Measurements from ENCODE around the gene REPIN1.

REPIN1 gene

DNA sequence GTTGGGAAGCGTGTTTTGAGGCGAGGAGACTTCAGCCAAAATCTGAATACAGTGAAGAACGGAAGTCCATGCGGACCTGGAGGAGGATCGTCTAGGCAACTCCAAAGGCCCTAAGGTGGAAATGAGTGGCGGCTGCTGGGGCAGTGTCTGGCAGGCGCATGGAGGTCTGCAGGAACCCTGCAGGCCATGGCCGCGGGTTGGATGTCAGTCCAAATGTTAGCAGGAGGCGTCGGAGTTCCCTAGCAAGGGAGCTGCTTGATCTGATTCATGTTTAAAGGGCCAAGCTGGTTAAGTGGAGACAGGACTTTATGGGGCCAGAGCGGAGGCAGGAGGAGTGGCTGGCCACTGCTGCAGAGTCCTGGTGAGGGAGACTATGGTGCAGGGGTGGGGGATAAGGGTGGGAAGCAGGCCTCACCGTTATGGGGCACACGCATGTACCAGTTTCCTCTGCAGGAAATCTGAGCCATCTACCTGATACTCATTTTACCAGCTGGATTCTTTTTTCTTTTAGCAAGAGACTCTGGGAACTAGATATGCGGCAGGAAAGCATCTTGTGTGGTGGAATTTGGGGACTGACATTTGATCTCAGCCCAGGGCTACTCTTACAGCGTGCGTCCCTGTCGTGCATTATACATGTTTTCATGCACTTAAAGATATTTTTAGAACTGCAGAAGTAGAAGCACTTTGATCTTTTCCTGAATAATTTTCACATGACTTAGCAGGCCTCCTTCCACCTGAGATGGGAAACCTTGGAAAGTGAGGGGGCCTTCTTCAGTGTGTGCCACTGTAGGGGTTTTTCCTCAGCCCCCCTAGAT lies 6.6 kb upstream of the REPIN1 start:
- DNase-seq: no peak

DNA sequence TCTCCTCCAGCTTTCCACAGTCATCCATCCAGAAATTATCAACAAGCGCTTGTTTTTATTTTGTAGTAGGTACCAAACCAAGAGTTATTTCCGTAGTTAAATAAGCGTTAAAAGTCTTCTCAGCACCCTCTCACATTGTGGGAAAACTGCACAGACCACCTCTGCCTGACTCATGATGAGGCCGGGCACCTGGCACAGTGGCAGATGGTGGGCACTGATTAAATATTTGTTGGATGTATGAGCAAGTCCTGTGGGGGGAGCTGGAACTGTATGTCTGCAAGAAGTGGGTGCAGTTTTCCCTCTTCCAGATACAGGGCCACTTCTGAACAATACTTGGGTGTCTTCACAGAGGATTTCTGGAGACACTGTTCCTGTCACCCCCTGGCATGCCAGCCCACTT lies 5.3 kb upstream of the REPIN1 start:
- DNase-seq: no peak

DNA sequence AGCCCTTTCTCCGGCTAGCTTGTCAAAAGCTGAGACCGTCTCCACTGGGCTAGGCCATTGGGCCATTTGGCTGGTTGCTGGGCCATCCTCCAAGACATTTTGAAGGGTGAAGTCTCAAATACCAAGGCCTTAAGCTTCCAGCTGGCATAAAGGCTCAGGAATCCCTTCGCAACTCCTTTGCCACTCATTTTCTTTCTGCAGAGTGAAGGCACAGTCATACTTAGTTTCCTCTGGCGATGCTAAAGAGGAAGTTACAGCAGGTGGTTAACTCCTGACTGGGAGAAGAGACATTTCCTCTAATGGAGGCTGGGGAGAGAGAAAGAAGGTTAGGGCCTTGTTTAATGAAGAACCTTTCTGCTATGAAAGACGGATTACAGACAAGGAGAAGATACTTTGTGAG lies 4.8 kb upstream of the REPIN1 start:
- no peak for DNase-seq

DNA sequence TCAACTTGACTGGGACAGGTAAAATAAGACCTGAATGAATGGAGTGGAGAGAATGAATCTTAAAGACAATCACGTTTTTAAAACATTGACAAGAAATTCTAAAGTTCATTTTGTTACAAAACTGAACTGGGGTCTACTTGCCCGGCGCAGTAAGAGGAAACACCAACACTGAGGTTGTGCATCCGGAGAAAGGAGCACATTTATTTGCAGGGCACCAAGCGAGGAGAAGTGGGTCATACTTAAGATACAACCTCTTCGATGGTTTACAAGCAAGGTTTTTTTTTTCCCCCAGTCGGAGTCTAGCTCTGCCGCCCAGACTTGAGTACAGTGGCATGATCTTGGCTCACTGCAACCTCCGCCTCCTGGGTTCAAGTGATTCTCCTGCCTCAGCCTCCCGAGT lies 3.4 kb upstream of the REPIN1 start:
- DNase-seq: no peak

DNA sequence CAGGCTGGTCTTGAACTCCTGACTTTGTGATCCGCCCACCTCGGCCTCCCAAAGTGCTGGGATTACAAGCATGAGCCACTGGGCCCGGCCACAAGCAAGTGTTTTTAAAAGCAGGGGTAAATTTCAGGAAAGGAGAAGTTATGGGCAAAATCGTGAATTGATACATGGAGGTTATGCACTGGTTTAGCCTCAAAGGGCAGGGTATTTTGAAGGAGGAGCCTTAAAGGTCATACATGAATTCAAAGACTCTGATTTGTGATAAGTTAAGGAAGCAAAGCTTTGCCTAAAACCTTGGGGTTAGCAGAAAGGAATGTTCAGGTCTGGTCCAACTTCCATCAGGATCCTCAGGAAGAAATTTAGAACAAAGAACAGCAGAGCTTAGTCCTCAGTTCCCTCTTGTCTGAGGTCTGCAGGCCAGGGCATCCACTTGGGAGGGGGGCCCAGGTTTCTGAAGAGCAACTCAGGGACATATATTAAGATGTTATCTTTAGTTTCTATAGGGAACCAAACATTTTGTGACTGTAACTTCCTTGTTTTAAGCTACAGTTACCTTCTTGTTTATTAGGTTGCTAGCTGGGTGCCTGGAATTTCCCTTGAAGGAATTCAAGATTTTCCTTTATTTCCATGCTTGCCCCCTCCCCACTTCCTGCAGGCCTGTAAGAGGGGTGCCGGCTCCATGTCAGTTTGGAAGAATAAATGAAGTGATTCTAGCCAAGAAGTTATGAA lies 2.8 kb upstream of the REPIN1 start:
- no peak for DNase-seq

DNA sequence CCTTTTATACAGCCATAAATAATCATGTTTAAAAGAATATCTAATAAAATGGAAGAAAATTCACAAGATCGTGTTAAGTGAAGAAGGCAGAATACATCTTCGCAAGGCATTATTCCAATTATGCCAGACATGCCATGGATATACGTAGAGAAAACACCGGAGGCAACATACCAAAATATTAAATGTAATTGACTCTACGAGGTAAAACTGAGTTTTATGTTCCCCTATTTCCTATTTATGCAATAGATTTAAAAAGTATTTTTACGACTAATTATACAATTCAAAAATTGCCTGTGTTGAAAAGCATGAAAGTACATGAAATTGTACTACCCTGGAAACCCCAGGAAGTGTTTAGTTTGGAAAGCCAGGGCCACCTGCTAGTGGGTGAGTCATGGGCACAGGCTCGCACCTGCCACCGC lies 936 bp upstream of the REPIN1 start:
- no peak for DNase-seq

DNA sequence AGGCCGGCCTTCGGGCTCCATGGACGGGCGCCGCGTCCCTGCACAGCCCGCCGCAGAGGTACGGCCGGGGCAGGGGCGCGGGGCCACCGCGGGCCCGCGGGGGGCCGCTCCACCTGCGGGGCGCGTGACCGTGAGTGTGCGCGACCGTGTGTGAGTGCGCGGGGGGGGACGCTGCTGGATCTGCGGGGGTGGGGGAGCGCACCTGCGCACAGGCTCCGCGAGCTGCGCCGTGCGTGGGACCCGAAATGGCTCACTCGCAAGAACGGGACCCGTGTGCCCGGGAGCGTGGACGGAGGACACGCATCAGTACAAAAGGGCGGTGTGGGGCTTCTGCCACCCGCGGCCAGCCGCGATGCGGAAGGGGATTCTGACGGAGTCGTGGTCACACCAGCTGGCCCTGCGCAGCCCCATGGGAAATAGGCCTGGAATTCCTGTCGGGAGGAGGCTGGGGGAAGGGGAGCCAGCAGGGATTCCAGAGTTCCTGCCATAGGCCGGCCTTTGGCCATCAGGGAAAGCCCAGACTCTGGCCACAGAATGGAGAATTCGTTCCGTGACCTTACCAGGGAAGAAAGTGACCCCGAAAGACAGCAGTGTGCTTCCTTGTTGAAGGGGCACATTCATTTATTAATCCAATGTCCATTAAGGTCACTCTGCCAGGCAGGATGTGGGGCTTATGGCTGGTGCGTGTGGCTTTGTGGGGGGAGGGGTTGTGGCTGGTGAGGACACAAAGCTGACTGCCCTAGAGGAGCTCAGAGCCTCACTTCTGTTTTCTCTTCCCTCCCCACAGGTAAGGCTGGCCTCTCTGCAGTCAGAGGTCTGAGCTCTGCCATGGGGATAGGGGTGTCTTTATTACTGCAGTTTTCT lies 494 bp downstream of the REPIN1 start:
- peak; percentile 65 for DNase-seq

DNA sequence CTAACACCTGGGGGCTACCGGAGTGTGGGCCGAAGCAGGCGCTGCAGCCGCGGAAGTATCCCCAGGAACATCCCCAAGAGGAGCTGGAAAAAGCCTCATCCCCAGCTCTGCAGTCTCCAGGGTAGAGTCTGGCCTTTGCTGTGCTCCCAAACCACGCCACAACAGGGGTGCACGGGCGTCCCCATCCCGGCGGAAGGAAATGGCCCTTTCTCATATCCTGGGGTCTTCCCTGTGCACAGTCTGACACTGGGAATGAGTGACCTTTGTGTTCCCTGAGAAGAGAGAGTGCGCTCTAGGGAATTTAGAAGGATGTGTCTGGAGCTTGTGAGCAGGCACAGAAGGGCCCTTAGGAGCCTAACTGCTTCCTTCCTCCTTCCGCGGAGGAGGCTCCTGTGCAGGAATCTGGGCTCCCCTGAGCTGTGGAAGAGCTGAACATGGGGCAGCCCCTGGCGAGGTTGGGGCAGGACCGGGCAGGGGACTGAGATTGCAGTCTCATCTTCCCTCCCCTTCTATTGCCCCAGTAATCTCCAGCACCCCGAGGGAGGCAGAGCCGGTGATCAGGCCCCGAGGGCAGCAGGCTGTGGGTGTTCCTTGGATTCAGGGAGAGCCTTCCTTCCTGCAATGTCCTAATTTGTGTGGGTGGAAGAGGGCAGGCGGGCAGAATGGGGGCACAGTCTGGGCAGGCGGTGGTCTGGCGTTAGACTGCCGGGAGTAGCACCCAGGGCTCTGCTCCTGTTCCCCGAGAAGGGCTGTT lies 1.3 kb downstream of the REPIN1 start:
- DNase-seq: no peak

DNA sequence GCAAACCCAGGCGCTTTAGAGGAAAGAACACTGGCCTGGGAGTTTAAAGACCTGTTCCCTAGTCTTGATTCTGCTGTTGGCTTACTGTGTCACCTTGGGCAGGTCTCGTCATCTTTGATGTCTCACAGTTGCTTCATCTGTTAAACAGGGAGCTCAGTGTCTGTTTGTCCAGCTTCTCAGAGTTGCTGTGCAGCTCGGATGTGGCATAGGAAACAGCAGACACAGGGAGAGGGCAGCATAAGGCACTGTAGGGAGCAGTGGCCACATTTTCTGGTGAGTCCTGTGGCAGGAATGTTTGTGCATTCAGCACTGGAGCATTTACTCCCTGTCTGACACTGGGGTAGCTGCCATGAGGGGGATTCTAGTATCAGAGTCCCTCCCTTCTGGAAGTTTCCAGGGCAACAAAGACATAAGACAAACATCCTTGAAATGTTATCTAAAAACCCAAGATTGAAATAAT lies 2.0 kb downstream of the REPIN1 start:
- no peak for DNase-seq

DNA sequence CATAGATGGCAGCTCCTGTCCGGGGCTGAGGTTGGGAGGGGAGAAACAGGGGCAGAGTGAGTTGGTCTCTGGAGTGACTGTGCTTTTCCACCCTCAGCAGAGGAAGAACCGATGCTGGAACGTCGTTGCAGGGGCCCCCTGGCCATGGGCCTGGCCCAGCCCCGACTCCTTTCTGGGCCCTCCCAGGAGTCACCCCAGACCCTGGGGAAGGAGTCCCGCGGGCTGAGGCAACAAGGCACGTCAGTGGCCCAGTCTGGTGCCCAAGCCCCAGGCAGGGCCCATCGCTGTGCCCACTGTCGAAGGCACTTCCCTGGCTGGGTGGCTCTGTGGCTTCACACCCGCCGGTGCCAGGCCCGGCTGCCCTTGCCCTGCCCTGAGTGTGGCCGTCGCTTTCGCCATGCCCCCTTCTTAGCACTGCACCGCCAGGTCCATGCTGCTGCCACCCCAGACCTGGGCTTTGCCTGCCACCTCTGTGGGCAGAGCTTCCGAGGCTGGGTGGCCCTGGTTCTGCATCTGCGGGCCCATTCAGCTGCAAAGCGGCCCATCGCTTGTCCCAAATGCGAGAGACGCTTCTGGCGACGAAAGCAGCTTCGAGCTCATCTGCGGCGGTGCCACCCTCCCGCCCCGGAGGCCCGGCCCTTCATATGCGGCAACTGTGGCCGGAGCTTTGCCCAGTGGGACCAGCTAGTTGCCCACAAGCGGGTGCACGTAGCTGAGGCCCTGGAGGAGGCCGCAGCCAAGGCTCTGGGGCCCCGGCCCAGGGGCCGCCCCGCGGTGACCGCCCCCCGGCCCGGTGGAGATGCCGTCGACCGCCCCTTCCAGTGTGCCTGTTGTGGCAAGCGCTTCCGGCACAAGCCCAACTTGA lies 2.7 kb downstream of the REPIN1 start:
- DNase-seq: no peak

DNA sequence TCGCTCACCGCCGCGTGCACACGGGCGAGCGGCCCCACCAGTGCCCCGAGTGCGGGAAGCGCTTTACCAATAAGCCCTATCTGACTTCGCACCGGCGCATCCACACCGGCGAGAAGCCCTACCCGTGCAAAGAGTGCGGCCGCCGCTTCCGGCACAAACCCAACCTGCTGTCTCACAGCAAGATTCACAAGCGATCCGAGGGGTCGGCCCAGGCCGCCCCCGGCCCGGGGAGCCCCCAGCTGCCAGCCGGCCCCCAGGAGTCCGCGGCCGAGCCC lies 3.3 kb downstream of the REPIN1 start:
- DNase-seq: no peak

DNA sequence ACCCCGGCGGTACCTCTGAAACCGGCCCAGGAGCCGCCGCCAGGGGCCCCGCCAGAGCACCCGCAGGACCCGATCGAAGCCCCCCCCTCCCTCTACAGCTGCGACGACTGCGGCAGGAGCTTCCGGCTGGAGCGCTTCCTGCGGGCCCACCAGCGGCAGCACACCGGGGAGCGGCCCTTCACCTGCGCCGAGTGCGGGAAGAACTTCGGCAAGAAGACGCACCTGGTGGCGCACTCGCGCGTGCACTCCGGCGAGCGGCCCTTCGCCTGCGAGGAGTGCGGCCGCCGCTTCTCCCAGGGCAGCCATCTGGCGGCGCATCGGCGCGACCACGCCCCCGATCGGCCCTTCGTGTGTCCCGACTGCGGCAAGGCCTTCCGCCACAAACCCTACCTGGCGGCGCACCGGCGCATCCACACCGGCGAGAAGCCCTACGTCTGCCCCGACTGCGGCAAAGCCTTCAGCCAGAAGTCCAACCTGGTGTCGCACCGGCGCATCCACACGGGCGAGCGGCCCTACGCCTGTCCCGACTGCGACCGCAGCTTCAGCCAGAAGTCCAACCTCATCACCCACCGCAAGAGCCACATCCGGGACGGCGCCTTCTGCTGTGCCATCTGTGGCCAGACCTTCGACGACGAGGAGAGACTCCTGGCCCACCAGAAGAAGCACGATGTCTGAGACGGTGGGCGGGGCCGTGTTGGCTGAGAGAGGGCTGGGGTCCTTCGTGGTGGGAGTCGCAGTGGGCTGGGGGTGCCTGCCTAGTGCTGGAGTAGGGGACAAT lies 3.8 kb downstream of the REPIN1 start:
- no peak for DNase-seq

DNA sequence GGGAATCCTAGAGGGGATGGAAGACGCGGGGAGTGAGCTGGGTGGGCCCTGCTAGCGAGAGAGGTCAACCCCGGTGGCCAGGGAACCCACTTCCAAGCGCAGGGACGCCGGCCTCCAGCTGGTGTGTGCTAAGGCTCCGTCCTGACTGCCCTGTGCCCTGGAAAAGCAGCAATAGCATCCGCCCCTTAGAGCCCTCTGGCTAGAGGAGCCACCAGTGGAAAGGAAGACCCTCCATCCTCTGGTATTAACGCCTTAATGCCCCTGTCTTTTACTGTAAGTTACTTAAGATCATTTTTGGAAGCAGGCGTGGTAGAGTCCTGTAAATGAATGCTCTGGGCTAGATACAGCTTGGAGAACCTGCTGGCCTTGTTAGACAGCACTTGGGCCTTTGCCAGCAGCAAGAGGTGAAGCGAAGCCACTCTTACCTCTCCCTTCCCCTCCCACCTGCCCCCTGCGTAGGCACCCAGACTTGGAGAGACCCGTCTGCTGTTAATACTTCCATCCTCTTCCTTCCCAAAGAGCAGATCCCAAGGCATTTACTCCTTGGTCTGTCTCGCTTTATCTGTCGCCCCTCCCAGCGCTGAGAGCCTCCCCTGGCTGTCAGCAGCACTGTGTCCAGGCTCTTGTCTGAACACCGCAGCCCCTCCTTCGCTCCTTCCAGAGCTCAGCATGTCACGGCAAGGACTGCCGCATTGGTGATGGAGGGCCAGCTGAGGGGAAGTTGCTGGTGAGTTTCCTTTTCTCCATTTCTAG lies 4.6 kb downstream of the REPIN1 start:
- DNase-seq: no peak

DNA sequence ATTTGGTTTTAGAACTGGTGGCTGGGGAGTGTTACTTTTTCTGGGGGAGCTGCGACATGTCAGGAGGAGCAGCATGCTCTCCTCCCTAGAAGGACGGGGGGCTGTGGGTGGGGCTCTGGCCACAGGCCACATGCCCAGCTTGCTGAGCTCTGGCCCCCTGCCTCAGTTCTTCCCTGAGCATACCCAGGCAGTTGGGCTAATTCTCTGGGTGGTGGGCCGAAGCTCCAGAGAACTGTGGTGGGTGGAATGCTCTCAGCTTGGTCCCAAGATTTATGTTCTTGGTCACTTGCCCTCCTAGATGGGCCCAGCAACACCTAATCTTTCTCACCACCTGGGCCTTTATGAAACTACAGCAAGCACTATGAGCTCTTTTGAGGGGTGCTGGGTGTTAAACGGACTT lies 5.4 kb downstream of the REPIN1 start:
- no peak for DNase-seq

DNA sequence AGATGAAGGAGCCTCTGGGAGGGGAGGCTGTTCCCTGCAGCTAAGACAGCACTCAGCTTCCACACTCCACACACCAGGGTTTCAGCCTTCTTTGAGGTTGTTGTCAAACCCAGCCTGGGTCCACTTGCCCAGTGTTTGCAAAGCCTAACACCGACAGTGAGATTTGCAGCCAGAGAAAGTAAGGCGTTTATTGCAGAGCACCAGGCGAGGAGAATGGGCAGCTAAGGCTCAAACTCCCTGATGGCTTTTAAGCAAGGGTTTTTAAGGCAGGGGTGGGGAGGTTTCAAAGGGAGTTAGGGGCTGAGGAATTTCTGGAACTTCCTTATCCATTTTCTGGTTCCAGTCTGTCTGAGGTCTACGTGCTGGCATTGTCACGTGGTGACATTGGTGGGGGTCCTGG lies 5.8 kb downstream of the REPIN1 start:
- no peak for DNase-seq

DNA sequence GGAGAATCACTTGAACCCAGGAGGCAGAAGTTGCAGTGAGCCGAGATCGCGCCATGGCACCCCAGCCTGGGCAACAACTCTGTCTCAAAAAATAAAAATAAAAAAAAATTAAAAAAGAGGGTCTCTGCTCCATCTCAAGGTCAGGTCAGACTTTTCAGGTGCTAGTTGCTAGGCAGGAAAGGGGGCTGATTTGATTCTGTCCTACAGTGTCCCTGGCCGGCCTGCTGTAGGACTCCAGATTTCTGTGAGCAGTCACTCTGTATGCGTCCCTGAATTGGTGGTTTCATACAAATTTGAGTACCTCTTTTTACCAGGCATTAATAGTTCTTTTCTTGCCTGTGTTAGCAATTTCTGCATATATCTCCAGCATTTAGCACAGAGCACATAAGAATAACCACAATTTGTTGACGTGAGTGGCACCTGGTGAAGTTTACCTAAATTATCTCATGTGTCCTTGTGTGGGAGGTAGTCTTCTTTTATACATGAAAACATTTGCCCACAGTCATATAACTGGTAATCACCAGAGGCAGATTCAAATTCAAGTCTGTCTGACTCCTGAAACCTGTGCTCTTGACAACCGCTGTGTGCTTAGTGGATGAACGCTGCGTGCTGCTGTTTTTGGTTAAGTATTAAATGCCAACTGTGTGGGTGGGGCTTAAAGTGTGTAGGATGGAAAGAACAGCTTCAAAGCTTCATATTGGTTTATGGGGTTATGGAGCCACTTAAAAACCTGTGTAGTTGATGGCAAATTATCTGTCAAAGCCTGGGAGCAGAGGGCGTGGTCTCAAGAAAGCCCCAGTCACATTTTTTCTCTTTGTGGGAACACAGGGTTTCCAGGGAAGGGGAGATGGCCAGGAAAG lies 7.3 kb downstream of the REPIN1 start:
- no peak for DNase-seq

DNA sequence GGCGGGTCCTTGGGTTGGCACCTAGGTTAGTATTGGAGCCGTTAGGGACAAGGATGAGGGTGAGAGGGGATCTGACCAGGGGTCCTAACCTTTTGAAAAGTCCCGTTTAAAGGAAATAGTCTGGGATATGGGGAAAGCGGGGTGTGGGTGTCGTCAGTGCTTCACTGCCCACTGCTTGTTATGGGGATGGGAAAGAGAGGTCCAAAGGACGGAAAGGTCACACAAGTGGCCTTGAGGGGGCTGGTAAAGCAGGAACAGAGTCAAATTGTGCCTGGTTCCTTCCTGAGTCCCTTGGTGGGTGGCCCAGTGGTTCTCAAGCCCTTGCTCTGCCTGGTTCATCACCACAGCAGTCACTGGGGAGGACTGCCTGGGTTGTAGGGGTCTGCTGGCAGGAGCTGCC lies 7.9 kb downstream of the REPIN1 start:
- DNase-seq: no peak

DNA sequence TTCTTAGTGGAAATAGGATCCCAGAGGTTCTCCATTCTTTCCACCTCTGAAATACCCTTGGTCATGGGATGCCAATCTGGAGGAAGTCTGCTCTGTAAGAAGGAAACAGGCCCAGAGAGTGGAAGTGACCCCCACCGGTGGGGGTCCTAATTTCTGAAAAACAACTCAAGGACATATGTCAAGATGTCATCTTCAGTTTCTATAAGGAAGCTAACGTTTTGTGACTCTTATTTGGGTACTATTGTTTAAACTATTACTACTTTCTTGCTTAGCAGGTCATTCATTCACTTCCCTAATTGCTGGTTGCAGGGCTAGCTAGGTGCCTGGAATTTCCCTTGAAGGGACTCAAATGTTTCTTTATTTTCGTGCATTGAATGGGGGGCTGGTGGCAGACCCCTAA lies 8.6 kb downstream of the REPIN1 start:
- DNase-seq: no peak

DNA sequence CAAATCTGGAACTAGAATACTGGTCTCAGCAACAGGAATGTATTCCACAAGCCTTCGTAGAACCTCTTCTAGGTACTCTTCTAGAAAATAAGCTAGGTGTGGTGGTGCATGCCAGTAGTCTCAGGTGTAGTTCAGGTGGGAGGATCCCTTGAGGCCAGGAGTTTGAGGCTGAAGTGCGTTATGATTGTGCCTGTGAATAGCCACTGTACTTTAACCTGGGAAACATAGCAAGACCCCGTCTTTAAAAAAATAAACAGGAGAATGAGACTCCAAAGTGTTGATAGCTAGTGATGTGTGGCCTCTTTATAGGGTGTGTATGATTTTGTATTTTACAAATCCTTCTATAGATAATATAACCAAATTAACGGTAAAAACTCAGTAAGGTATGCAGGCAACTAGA lies 9.0 kb downstream of the REPIN1 start:
- no peak for DNase-seq
